Endothelial cell of umbilical vein (primary cell): ENCODE measurements around the gene MGAT5B.

Source experiments
- CTCF ChIP-seq, 2 donors: IDR thresholded peaks; 1 replicate in 1 of 2; 2 replicates in 1 of 2; pipeline ENCODE4 v1.5.1; 2011; ENCODE audit warnings: low read length in 2 of 2, mild to moderate bottlenecking in 2 of 2, moderate library complexity in 2 of 2, control low read depth in 1 of 2, inconsistent platforms in 1 of 2, low read depth in 1 of 2; ENCODE audit not compliant: insufficient read depth in 1 of 2; ENCODE audit errors: extremely low read depth in 1 of 2
- EZH2 ChIP-seq: IDR thresholded peaks from 2 replicates; pipeline ENCODE4 v1.6.1; 2012; ENCODE audit warnings: borderline replicate concordance, low read depth, mild to moderate bottlenecking, moderate library complexity, low read length, inconsistent platforms; ENCODE audit not compliant: severe bottlenecking
- MAX ChIP-seq: IDR thresholded peaks from 2 replicates; pipeline ENCODE4 v1.6.1; 2011; ENCODE audit not compliant: insufficient read depth, insufficient read length
- POLR2AphosphoS5 ChIP-seq: IDR thresholded peaks from 2 replicates; pipeline ENCODE4 v1.6.1; 2012; ENCODE audit warnings: low read depth, mild to moderate bottlenecking, control low read depth, low read length, moderate library complexity; ENCODE audit not compliant: insufficient read depth

DNA sequence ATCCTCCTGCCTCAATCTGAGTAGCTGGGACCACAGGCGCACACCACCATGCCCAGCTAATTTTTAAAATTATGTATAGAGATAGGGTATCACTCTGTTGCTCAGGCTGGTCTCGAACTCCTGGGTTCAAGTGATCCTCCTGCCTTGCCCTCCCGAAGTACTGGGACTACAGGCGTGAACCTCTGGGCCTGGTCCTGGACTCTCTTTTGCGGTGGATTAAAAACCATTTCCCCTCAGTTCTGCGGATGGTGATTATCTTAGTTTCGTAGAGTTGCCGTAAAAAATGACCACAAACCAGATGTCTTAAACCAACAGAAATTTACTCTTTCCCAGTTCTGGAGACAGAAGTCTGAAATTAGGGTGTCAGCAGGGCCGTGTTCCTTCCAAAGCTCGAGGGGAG lies 28.8 kb downstream of the MGAT5B start:
- TF ChIP-seq MAX (no peak), POLR2AphosphoS5 (no peak), EZH2 (no peak), CTCF (IDR thresholded peaks at IDR 0.05; ENCODE audit: extremely low read depth in 1 of 2, insufficient read depth in 1 of 2, low read depth in 1 of 2, low read length in 2 of 2) (no peak)
